GM15510 (cell line): ENCODE results near the gene LHX1.

Experiments used
- POLR2A ChIP-seq: IDR thresholded peaks from 3 replicates; pipeline ENCODE4 v1.6.1; 2011; ENCODE audit warnings: borderline replicate concordance; ENCODE audit not compliant: insufficient read length; ENCODE audit errors: extremely low read depth

Gene LHX1

DNA sequence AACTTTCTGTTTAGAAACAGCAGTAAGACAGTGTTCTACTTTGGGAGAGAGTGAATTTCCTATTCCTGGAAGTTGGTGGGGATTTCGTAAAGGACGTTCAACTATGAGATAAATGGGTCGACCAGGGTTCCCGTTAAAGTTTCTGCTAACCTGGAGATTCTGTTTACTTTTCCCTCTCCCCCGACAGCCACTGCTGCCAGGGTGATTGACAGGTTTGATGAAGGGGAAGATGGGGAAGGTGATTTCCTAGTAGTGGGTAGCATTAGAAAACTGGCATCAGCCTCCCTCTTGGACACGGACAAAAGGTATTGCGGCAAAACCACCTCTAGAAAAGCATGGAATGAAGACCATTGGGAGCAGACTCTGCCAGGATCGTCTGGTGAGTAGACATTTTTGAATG, 12.8 kb downstream of the LHX1 start:
- TF ChIP-seq POLR2A = no peak

GRCh38 chr17:36951084-36951789, 14.0 kb downstream of the LHX1 start:
- no peak for TF ChIP-seq POLR2A

GRCh38 chr17:36971508-36971907, 34.2 kb downstream of the LHX1 start:
- TF ChIP-seq POLR2A = no peak

DNA sequence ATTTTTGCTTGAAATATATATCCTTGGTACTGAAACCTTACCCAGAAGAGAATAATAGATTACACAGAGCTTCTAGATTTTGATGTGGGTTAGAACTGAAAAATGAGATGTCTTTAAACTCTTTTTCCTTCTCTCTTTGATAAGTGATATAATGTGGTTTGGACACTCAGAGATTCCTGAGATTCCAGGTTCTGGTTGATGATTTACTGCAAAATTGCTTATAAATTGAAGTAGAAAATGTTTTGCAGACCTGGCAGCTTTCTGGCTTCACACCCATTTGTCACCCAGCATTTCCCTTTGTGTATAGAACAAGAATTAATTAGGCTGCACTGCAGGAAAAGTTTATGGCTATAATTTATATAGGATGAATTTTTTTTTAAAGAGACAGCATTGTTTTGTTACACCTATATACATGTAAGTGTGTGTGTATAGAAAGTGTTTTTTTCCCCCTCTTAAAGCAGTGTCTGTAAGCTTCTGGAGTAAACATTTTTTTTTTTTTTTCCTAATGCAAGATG, 35.0 kb downstream of the LHX1 start:
- no peak for TF ChIP-seq POLR2A

- no peak for TF ChIP-seq POLR2A
Observed at GRCh38 chr17:36972905-36973304, 35.6 kb downstream of the LHX1 start.

GRCh38 chr17:36975922-36976515, 38.7 kb downstream of the LHX1 start:
- TF ChIP-seq POLR2A = no peak

- TF ChIP-seq POLR2A = no peak
Observed at GRCh38 chr17:36977066-36977465, 39.8 kb downstream of the LHX1 start.

DNA sequence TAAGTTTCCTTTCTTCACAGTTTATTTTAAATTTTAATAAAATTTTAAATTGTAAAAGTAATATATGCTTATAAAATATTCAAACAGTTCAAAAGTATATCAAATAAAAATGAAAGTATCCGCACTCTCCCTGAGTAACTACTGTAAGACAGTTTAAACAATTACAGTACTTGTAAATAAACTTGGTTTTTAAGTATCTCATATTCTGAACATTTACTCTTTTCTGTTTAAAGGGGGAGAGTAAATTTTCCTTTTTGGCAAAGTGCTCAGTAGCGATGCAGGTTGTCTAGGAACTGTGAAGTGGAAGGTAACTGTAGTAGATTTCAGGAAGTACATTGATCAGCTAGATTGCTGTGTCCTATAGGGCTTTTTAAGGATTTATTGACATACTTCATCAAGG, 40.3 kb downstream of the LHX1 start:
- TF ChIP-seq POLR2A = no peak

DNA sequence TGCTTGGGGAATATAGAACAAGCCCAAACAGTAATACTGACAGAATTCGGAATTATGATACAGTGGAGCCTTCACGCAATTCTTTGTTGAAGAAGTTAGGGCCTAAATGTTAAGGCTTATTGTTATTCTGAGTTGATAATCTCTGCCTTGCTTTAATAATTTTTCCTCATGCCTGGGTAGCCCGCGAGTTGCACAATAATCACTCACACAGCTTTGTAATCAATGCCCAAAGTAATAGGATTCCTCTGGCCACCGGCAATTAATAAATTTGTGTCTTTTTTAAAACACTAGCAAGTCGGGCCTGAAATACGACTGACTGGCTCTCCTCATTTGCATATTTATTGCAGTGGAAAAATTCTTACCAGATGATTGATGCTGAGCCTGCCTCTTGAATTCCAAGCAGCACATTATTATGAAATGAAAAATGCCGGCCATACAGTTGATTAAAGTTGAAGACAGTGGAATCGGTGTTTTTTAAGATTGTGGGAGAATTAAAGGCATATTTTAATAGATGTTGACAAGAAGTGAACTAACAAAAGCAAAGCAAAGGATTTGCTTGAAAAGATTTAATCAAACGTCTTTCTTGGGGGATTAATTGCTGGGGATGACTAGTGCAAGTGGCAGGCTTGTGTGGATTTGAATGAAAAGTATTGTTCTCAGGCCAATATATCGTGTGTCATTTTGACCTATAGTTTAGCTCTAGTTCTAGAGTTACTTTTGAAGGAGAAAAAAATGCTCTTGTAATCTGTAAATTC, 41.7 kb downstream of the LHX1 start:
- no peak for TF ChIP-seq POLR2A

DNA sequence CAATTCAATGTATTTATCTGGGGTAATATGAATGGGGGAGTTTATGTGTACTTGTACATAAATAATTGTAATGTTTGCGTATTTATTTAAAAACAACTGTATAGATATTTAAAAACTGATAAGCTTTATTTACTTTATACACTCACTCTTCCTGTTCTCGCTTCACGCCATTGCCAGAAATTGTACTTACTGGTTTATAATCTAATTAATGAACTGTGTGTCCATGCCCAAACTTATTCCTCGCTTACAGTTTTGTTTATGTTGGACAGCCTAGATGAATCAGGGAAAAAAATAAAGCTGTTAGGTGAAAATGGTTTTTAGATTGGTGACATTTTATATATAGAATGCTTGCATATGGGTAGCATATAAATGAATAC, 42.3 kb downstream of the LHX1 start:
- no peak for TF ChIP-seq POLR2A

DNA sequence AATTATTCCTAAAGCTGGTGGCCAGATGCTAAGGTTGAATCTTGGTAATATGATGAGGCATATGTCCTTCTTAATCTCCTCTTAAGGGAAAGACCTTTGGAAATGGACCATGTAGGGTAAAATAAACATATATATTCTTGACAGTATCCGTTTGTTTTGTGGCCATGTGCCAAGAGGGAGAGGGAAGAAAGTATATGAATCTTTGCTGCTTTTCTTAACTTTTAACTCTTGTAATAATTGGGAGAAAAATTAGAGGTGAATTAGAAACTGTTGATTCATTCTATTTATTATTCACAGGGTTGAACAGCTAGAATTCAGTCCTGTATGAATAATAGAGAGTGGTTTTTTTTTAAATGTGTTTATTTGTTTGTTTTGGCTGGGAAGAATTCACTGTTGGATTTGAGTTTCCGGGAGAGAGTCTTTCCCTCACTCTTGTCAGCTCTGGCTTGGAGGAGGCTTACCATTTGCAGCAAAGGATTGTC, 43.0 kb downstream of the LHX1 start:
- TF ChIP-seq POLR2A = no peak

DNA sequence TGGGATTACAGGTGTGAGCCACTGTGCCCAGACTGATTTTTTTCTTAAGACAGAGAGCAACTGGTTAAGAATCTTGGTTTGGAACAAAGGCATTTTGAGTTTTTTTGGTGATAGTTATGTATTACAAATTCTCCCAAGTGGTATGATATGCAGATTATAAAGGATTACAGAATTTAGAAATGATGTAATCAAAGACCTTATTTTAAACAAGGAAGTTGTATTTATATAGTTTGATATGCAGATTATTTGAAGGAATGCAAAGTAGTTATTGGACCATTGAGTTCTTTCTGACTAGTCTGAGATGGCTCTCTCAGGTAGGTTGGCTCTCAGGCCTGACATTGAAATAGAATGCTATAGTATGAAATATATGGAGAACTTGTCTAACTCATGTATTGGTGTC, 46.3 kb downstream of the LHX1 start:
- TF ChIP-seq POLR2A = no peak

DNA sequence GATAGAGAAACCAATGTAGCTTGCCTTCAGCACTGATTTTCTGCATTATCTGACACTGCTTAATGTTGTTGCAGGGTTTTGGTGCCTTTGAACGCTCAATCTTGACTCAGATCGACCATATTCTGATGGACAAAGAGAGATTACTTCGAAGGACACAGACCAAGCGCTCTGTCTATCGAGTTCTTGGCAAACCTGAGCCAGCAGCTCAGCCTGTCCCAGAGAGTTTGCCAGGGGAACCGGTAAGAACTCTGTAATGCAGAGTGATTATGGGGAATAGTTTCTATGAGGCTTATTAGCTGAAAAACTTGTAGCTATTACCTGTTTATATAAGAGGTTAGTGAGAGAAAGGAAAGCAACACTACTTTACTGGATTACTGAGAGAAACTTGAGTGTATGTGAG, 51.9 kb downstream of the LHX1 start:
- TF ChIP-seq POLR2A = no peak

DNA sequence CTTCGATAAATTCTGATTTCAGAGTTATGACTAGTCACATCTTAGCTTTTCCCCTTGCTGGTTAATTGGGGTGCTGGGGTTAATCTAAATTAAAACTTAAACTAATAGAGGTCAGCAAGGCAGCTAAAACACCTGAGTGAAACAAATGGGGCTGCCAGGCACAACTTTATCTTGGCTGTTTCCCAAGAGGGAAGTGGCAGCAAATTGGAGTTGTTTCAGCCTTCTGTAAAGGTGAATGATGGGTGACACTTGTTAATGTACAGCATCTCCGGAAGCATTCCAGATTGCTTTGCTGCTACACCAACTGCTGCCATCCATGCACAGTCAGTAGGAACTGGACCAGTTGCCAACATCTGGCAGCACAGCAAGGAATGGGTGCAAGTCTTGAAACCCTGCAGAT, 55.4 kb downstream of the LHX1 start:
- no peak for TF ChIP-seq POLR2A

GRCh38 chr17:36993227-36993626, 56.0 kb downstream of the LHX1 start:
- no peak for TF ChIP-seq POLR2A
